Islet of Langerhans (tissue), 1 donor: Measurements from ENCODE around the gene UBA52.
"Not testable (repeated sequence)": the region's sequence is repeated elsewhere in the genome, so short reads cannot be mapped to it uniquely, and the experiment has no call there.

ENCODE experiments used
- FAIRE-seq: peaks from one replicate; lab custom pipeline; 2011; peaks lifted over from hg19 to GRCh38; lab: Jason Lieb, UNC

Gene UBA52

DNA sequence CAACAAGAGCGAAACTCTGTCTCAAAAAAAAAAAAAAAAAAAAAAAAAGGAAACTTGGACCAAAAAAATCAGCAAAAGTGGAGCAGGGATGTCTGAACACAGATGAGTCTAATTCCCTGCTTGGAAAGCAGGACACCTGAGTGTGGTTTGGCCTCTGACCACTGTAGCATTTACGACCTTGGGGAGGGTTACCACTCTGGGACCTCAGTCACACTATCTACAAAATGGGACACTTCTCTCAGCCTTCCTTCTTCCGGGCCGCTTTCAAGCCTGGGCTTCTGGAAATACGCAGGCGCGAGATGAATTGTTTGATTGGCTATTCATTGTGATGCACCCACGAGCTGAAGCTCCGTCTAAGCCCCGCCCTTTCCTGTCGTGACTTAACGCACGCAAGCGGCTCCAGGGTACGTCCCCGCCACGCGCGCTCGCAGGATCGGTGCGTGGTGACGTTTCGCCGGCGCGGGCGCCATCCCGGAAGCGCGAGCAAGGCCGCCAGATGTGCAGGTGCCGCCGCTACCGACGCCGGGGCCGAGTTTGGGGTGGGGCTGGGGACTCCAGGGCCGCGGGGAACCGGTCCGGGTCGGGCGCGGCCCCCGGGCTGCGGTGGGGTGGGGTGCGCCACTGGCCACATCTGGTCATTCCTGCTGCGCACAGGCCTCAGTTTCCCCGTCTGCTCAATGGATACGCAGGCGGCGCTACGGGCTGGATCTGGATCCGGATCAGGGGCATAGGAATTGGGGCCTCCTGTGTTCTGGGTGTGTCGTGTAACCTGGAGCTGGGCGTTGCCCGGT, 14.1 kb upstream of the UBA52 start, which contains the start of gene KXD1:
TSS of gene KXD1 (plus strand) at position 460 of the 791 bp plus-strand sequence. CDS start 4,187 bp downstream, outside the sequence.
- FAIRE-seq, result peak; percentile 94

DNA sequence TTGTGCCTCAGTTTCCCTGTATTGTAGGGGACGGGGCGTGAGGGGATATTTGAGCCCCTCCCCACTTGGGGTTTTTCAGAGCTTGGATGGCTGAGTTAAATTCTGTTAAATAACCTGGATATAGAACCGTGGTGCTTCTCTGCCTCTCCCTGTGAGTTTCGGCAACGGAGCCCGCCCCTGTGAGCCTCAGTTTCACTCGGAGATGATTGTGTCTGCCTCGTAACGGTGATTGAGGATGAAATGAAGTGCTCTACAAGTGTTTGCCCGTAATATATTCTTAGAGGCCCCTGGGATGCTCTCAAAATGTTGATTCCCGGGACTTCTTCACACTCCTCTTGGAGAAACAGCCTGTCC, 13.5 kb upstream of the UBA52 start:
- FAIRE-seq, result no peak

DNA sequence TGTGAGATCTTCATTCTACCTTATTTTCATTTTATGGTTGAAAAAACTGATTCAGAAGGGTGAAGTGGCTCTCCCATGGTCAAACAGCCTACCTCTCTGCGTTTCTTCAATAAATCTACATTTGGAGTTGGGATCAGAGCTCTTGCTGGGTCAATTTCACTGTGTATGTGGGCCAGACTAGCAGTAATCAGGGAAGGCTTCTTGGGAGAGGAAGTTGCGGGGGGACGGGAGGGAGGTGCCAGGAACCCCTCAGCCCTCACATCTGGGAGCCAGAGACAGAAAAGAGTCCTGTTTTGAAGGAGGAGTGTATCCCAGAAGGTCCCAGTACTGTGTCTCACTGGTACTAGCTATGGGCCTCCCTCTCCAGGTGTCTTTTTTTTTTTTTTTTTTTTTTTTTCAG, 13.1 kb upstream of the UBA52 start:
- FAIRE-seq, result no peak

DNA sequence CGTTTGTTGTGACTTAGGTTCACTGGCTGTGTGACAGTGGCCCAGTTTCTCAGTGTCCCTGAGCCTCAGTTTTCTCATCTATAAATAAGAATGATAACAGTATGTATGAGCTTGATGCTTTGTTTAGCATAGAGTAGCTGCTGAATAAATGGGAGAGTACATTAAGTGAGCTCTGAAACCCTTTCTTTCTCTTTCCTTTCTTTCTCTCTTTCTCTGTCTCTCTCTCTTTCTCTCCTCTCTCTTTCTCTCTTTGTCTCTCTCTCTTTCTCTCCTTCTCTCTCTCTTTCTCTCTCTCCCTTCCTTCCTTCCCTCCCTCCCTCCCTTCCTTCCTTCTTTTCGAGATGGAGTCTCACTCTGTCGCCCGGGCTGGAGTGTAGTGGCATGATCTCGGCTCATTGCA, 12.0 kb upstream of the UBA52 start:
- no peak for FAIRE-seq

DNA sequence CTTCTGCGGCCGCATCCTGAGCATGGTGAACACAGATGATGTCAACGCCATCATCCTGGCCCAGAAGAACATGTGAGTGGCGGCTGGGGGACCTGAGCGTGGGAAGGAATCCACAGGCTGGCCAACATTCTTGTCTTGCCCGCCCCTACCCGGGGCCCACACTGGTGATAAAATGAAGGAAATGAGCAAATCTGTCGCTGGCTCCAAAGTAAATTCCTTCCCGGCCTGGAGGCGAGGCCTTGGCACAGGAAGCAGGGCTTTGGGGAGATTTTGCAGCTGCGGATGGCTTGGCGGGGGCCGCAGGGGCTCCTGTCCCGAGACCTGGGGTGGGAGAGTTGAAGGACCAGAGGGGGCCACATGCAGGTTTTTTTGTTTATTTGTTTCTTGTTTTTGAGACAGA, 9.6 kb upstream of the UBA52 start:
- no peak for FAIRE-seq

DNA sequence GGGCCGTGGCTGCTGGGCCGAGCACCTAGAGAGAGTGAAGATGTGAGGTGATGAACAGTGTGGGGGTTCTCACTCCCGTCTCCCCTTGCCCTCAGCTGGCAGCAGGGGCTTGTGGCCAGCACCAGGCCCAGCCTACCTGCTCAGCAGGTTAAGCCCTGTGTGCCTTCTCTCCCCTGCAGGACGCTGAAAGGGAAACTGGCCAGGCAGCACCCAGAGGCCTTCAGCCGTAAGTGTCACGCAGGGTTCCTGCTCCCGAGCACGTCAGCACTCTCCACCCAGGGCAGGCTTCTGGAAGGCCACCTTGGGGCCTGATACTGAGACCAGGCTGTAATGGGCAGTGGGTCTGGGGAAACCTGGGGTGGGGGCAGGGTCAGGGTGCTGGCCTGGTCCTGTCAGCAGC, 4.7 kb upstream of the UBA52 start:
- no peak for FAIRE-seq

DNA sequence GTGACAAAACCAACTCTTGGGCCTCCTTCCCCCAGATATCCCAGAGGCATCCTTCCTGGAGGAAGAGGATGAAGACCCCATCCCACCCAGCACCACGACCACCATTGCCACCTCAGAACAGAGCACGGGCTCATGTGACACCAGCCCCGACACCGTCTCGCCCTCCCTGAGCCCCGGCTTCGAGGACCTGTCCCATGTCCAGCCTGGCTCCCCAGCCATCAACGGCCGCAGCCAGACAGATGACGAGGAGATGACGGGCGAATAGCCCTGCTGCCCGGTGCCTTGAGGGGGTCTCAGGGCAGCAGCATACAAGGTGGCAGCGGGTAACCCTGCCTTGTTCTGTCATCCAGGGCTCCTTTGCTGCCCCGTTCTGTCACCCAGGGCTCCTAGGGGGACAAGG, 3.3 kb upstream of the UBA52 start:
- no peak for FAIRE-seq

DNA sequence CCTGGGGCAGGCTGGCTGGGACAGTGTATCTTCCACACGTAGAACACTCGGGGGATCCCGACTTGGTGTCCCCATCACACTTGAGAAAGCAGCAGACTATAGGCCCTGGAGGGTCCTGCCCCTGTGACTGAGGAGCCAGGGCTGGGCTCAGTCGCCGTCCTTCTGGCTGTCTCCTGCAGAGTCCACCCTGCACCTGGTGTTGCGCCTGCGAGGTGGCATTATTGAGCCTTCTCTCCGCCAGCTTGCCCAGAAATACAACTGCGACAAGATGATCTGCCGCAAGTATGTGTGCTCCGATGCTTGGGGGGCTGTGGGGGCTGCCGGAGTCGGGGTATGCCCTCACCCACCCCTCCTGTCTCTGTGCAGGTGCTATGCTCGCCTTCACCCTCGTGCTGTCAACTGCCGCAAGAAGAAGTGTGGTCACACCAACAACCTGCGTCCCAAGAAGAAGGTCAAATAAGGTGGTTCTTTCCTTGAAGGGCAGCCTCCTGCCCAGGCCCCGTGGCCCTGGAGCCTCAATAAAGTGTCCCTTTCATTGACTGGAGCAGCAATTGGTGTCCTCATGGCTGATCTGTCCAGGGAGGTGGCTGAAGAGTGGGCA, 3.1 kb downstream of the UBA52 start:
- FAIRE-seq, result no peak

DNA sequence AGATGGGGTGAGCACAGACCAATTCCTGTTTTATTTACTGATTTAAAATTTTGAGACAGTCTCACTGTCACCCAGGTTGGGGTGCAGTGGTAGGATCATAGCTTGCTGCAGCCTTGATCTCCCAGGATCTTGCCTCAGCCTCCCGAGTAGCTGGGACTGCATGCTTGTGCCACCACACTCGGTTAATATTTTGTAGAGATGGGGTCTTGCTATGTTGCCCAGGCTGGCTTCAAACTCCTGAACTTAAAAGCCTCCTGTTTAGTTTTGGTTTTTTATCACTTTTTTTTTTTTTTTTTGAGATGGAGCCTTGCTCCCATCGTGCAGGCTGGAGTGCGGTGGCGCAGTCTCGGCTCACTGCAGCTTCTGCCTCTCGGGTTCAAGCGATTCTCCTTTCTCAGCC, 4.7 kb downstream of the UBA52 start:
- FAIRE-seq, result no peak

DNA sequence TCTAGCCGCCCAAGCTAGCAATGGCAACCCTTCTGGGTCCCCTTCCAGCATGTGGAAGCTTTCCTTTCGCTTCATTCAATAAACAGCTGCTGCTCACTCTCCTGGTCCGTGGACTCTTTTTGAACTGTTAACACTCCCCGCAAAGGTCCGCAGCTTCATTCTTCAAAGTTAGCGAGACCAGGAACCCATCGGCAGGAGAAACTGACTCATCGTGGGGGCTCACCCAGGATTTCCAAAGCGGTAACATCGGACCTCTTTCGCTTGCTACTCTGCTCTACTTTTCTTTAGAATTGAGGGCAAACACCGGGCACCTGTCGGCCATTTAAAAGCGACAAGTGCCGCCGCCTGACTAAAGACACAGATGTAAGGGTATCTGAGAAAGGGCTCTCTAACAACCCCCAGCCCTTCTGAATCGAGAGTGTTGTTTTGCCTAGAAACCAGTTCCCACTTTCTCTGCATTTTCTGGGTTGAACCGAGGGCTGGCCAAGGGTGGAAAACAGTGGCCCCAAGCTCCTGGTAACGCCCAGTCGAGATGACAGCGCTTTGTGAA, 5.8 kb downstream of the UBA52 start:
- no peak for FAIRE-seq

DNA sequence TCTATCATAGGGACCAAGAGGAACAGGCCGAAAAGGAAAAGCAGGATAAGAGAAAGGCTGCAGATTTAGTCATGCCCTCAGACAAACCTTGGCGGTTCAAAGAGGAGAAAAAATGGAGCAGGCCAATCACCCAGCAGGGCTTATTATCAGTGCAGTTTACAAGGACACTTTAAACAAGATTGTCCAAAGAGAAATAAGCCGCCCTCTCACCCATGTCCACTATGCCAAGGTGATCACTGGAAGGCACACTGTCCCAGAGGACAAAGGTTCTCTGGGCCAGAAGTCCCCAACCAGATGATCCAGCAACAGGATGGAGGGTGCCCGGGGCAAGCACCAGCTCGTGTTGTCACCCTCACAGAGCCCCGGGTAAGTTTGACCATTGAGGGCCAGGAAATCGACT, 8.7 kb downstream of the UBA52 start:
- no peak for FAIRE-seq

DNA sequence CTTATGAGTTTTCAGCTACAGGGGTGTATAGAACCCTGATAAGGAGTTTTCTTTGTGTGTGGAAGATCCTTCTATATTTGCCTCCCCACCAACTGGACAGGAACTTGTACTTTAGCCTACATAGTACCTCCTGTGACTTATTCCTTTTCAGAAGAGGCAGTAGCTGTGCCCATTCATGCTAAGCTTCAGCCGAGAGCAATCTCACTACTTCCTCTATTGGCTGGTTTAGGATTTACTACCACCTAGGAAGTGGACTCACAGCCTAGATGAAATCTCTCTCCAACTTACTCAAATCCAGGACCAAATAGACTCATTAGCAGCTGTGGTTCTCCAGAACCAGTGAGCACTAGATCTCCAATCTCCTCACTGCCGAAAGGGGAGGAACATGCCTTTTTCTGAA, 14.6 kb downstream of the UBA52 start:
- no peak for FAIRE-seq

DNA sequence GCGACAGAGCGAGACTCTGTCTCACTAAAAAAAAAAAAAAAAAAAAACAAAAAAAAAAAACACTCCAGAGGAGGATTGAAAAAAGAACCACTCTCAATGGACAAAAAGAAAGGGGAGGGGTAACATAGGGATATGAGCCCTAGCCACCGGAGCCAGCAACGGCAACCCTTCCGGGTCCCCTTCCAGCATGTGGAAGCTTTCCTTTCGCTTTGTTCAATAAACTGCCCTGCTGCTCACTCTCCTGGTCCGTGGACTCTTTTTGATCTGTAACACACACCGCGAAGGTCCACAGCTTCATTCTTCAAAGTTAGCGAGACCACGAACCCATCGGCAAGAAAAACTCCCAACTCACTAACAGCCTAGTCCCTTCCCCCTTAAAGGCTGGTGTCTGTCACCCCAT, 15.9 kb downstream of the UBA52 start:
- no peak for FAIRE-seq

DNA sequence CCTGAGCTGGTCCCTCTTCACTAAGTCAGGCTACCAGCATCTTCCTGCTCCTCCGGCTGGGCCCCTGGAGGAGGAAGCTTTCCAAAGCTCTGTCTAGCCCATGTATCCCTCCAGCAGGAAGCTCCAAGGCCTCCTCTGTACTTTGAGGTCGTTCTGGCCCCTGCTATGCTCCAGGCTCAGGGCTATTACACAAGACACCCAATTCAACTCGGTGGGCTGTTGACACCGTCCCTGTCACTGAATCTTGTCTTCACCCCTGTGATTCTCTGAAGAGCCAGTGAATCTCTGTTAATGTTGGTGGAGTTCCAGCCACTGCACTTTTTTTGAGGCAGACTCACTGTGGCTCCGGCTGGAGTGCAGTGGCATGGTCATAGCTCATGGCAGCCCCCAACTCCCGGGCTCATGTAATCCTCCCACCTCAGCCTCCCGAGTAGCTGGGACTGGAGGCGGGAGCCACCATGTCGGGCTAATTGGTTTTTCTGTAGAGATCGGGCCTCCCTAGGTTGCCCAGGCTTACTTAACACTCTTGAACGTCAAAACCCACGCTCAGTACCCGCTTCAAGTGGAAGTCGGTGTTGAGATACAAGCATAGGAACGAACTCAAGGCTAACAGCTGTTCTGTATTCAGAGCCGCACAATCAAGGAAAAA, 16.4 kb downstream of the UBA52 start:
- FAIRE-seq, result no peak

DNA sequence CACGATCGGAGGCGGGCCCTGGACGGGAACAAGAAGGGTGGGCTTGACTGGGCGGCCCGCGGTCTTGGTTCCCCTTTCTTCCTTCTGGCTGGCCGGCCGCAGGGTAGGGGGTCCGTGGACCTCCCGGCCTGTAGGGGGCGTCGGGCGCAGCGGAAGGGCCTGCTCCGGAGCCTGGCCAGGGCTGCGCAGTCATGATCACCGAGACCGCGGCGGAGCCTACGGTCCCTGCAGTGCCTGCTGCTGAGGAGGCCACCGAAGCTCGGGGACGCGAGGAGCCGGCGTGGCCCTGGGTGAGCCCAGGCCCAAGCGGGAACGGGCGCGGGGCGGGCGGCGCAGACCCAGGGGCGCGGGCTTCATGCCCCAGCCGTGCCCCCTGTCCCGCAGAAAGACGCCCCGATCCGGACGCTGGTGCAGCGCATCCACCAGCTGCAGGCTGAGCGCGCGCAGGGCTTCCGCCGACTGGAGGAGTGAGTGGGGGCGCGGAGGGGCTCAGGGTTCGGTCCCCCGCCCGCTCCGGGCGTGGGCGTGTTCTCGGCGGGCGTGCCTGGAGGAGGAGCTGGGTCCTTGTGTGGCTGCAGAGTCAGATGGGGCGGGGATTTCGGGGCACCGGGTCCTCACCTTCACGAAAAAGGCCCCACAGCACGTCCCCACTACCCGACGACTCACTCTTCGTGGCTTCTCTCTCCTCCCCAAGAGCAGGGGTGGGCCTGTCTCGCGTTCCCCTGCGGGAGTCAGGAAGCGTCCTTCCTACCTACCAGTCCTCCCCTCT, 17.1 kb downstream of the UBA52 start, which contains the start of gene REX1BD:
TSS of gene REX1BD (plus strand) at position 188 of the 769 bp plus-strand sequence. CDS start at position 192, 4 bp downstream.
- no peak for FAIRE-seq

DNA sequence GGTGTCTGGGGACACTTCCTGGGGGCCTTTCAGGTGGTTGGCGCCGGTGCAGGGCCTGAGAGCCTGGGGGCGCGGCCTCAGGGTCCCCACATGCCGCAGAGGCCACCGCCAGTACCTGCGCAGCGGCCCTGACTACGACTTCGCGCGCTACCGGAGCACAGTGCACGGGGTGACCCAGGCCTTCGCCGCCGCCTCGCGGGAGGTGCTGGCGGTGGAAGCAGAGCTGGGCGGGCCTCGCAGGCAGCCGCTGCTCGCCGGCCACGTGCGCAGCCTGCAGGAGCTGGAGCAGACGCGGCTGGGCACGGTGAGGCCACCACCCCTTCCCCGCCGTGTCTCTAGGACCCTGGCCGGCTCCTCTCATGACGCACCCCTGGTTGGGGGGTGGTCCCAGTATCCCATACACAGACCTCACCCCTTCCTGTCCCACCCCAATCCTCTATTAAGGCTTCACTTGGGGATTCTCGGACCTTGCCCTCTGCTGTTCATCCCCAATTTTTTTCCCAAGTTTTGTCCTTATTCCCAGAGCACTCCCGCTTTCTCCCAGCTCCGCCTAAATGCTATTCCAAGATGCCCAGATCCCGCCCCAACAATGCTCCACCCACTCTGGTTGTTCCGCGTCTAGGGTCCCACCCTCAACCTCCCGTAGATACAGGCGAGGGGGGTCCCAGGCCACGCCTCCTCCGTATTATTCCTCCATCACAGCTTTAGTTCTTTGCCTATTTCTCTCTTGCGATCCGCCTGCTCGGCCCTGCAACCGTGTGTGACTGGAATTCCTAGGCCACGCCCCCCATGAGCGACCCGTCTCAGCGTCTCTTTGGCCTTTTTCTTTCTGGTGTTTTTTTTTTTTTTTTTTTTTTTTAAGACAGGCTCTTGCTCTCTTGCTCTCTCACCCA, 18.0 kb downstream of the UBA52 start:
- no peak for FAIRE-seq

DNA sequence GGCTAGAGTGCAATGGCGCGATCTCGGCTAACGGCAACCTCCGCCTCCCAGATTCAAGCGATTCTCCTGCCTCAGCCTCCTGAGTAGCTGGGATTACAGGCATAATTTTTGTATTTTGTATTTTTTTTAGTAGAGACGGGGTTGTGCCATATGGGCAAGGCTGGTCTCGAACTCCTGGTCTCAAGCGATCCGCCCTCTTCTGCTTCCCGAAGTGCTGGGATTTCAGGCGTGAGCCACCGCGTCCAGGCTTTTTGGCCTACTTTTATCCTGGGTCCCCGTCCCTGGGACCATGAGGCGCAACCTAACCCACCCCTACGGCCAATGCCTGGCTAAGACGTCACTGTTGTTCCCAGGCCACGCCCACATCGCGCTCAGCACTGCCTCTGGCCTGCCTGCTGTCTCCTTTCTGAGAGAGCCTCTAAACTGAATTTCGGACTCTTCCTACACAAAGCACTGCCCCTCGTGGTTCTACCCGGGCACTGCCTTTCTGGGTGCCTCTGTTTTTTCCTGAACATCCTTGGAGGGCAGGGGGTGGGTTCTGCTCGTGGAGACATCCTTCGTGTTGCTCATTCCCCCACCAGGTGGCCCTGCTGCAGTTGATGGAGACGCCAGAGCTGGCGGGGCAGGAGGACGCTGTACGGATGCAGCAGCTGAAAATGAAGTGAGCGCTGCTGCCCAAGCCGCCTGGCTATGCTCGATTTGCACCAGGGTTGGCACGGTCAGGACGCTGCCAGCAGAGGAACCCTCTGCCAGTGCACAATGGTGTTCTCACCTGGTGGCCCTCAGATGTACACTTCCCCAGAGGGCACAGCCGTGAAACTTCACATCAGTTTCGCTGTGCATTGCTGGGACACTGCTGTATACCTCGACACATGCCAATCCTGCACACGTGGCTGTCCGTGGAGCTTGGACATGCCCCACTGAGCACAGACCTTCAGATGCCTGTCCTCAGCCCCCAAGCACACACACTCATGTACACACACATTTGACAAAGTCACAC, 18.9 kb downstream of the UBA52 start:
- no peak for FAIRE-seq

DNA sequence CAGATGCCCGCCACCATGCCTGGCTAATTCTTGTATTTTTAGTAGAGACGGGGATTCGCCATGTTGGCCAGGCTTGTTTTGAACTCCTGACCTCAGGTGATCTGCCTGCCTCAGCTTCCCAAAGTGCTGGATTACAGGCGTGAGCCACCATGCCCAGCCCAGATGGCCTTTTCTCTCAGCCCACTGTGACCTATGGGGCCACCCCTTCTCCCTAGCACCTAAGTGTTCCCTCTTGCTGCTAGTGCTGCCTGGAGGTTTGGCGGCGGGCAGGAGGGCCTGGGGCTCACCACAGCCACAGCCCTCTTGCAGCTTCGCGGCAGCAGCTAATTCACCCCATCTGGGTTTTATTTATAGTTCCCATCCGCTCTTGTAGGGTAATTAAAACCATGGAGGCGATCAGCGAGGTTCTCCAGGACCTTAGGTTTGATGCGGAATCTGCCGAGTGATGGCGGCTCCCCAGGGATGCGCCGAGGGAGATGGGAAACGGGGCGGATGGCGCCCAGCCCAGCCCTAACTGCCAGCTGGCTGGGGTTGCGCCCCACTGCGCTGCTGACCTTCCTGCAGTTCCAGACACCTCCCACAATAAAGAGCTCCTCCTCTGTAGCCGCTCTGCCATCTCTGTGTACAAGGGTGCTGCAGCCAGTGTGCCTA, 20.2 kb downstream of the UBA52 start:
- no peak for FAIRE-seq

DNA sequence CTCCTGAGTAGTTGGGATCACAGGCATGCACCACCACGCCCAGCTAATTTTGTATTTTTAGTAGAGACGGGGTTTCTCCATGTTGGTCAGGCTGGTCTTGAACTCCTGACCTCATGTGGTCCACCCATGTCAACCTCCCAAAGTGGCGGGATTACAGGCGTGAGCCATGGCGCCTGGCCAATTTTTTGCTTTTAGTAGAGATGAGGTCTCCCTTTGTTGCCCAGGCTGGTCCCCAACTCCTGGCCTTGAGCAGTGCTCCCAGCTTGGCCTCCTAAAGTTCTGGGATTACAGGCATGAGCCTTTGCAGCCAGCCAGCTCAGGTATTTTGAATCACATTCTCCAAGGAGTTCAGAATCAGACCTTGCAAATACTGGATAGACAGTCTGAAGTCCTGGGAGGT, 21.1 kb downstream of the UBA52 start:
- FAIRE-seq, result not testable (repeated sequence)
